Liver (tissue), 9 donors: Measurements from ENCODE around the gene C3orf20. TPM values are rescaled to one million over a fixed set of nuclear protein-coding genes. Genes with fewer than 3 reads are reported as not detected.

Source experiments
- DNase-seq: peaks from one replicate; pipeline ENCODE4 v3.0.0-alpha.2; 2017; ENCODE audit warnings: low spot score
- H3K27ac ChIP-seq, 2 donors: one replicate each; pipeline ENCODE4 v1.7.0; 2013; ENCODE audit warnings: inconsistent platforms in 2 of 2, low read length in 2 of 2, control low read depth in 1 of 2, low read depth in 1 of 2, mild to moderate bottlenecking in 1 of 2
- H3K27me3 ChIP-seq, 4 donors: one replicate each; pipeline versions ENCODE4 v1.6.1 to v1.7.0; 2013; ENCODE audit warnings: low read length in 3 of 4, inconsistent platforms in 1 of 4, mild to moderate bottlenecking in 1 of 4, moderate library complexity in 1 of 4; ENCODE audit not compliant: control insufficient read depth in 4 of 4, insufficient read depth in 4 of 4
- H3K36me3 ChIP-seq, 4 donors: one replicate each; pipeline versions ENCODE4 v1.6.1 to v1.7.0; 2013; ENCODE audit warnings: low read length in 3 of 4, mild to moderate bottlenecking in 3 of 4, low read depth in 1 of 4, moderate library complexity in 1 of 4; ENCODE audit not compliant: control insufficient read depth in 4 of 4, insufficient read depth in 3 of 4
- H3K4me1 ChIP-seq, 4 donors: one replicate each; pipeline versions ENCODE4 v1.6.1 to v1.7.0; 2013; ENCODE audit warnings: low read length in 3 of 4, mild to moderate bottlenecking in 3 of 4, moderate library complexity in 1 of 4; ENCODE audit not compliant: control insufficient read depth in 4 of 4, insufficient read depth in 4 of 4
- H3K4me3 ChIP-seq, 3 donors: one replicate each; pipeline versions ENCODE4 v1.6.1 to v1.7.0; 2013; ENCODE audit warnings: low read length in 3 of 3, control low read depth in 1 of 3, low read depth in 1 of 3, mild to moderate bottlenecking in 1 of 3
- H3K9ac ChIP-seq, 2 donors: one replicate each; pipeline ENCODE4 v1.7.0; 2013; ENCODE audit warnings: low read length in 2 of 2, mild to moderate bottlenecking in 2 of 2, moderate library complexity in 2 of 2, control low read depth in 1 of 2, low read depth in 1 of 2
- H3K9me3 ChIP-seq, 4 donors: one replicate each; pipeline versions ENCODE4 v1.6.1 to v1.7.0; 2013; ENCODE audit warnings: low read length in 3 of 4; ENCODE audit not compliant: control insufficient read depth in 4 of 4
- FOXA1 ChIP-seq: IDR thresholded peaks from 2 replicates; pipeline ENCODE4 v1.6.1; 2016; ENCODE audit warnings: antibody characterized with exemption
- FOXA2 ChIP-seq: IDR thresholded peaks from 2 replicates; pipeline ENCODE4 v1.6.1; 2016; ENCODE audit warnings: antibody characterized with exemption
- GABPA ChIP-seq, 2 donors: IDR thresholded peaks in 1 of 2; conservative IDR thresholded peaks in 1 of 2; 2 replicates each; pipeline ENCODE4 v1.6.1; 2016; ENCODE audit warnings: antibody characterized with exemption in 2 of 2, mild to moderate bottlenecking in 1 of 2, moderate library complexity in 1 of 2
- HNF4A ChIP-seq, 2 donors: conservative IDR thresholded peaks; 2 replicates each; pipeline ENCODE4 v1.6.1; 2016; ENCODE audit warnings: antibody characterized with exemption in 2 of 2, mild to moderate bottlenecking in 2 of 2
- HNF4G ChIP-seq: IDR thresholded peaks from 2 replicates; pipeline ENCODE4 v1.6.1; 2016; ENCODE audit warnings: antibody characterized with exemption
- JUND ChIP-seq, 2 donors: IDR thresholded peaks; 2 replicates each; pipeline ENCODE4 v1.6.1; 2016; ENCODE audit warnings: antibody characterized with exemption in 2 of 2
- NR2F2 ChIP-seq: IDR thresholded peaks from 2 replicates; pipeline ENCODE4 v1.6.1; 2016; ENCODE audit warnings: antibody characterized with exemption
- RAD21 ChIP-seq, 2 donors: IDR thresholded peaks; 2 replicates each; pipeline ENCODE4 v1.6.1; 2016; ENCODE audit warnings: antibody characterized with exemption in 2 of 2, mild to moderate bottlenecking in 2 of 2
- RXRA ChIP-seq, 2 donors: IDR thresholded peaks; 2 replicates each; pipeline ENCODE4 v1.6.1; 2017 to 2018; ENCODE audit warnings: antibody characterized with exemption in 2 of 2, mild to moderate bottlenecking in 1 of 2
- TAF1 ChIP-seq: conservative IDR thresholded peaks from 2 replicates; pipeline ENCODE4 v1.6.1; 2016; ENCODE audit warnings: antibody characterized with exemption, mild to moderate bottlenecking
- YY1 ChIP-seq: IDR thresholded peaks from 2 replicates; pipeline ENCODE4 v1.6.1; 2016; ENCODE audit warnings: antibody characterized with exemption, mild to moderate bottlenecking
- WGBS: extraction: QIAGEN DNeasy Blood & Tissue Kit; methylation state at CpG from one replicate; pipeline ENCODE4 v1.1.7; 2013; 5-methylcytosine and 5-hydroxymethylcytosine counted together
- polyA plus RNA-seq, 2 donors: library from polyadenylated mRNA; stranded (reverse) in 1 of 2; unstranded in 1 of 2; fragments of 200-250 nt in 1 of 2; fragments of >200 nt in 1 of 2; fragmentation: Nextera tagmentation in 1 of 2; extraction: Ambion mirVana in 1 of 2; gene quantifications; one replicate each; pipeline versions ENCODE4 v1.2.1 to v1.2.3, GENCODE V29; 2013 to 2015
- total RNA-seq, 2 donors: library from RNA; depleted of rRNA; stranded (reverse); fragments of >200 nt; gene quantifications; one replicate each; pipeline ENCODE4 v1.2.3, GENCODE V29; 2014
- TF ChIP-seq, protein P1 (sequence below): IDR thresholded peaks from 2 replicates; pipeline ENCODE4 v1.6.1; 2016; ENCODE audit warnings: antibody characterized with exemption
- TF ChIP-seq, protein P2 (sequence below): IDR thresholded peaks from 2 replicates; pipeline ENCODE4 v1.6.1; 2016; ENCODE audit warnings: antibody characterized with exemption, mild to moderate bottlenecking
- TF ChIP-seq, protein P3 (sequence below): IDR thresholded peaks from 2 replicates; pipeline ENCODE4 v1.6.1; 2016; ENCODE audit warnings: antibody characterized with exemption
- TF ChIP-seq, protein P4 (sequence below): fragments of 150-350 bp; IDR thresholded peaks from 2 replicates; pipeline ENCODE4 v1.5.1; 2017; ENCODE audit warnings: improper control_type of control experiment, low read depth, low read length; ENCODE audit not compliant: missing input control
- donor health status: healthy.
- donor health status: healthy.
- donor health status: healthy.
- donor health status: healthy.
- donor health status: healthy.

Gene C3orf20
- total and polyA plus RNA-seq, 4 donors = 0.05 to 0.08 TPM; not detected in 2

DNA sequence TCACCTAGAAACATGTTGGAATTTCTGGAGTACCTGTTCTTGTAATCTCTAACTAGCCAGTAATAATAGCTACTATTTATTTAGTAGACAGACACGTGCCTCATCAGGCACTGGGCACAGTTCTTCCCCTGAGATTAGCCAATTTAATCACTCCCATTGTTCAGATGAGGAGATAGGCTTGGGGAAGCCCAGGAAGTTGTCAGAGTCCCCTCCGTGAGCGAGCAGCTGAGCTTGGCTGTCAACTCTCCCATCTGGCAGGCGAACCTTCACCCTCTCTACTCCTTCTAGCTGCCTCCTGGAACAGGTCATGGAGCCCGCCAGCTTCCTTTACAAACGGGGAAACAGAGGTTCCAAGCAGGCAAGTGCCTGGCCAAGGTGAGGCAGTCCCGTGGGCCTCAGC is 112.7 kb downstream of the C3orf20 start:
- 60% methylated on average over 7 of the region's 7 CpGs for WGBS

DNA sequence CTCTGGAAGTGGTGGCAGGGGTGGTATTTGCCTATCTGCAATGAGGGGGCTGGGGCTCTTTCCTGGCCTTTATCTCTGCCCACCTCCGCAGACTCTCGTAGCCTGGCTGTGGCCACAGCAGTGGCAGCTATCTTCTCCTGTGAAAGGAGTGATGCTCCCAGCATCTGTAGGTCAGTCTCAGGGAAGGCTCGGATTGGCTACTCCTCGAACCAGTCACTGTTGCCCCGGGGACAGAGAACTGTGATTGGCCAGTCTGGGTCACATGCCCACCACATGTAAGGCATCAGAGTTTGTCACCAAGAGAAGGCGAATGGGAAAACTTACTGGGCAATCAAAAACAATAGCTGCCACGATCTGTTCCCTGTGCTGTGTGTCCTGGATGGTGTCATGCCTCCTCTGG is 113.7 kb downstream of the C3orf20 start:
- Histone ChIP-seq H3K27me3 (no peaks in the 10 kb centered on the region), H3K4me1 (peaks cover 0 to 6% (median 3%) of the 10 kb centered on the region in 4 donors), H3K36me3 (no peaks in the 10 kb centered on the region), H3K4me3 (no peak overlapping the region), H3K27ac (no peak overlapping the region), H3K9me3 (no peaks in the 10 kb centered on the region), H3K9ac (no peak overlapping the region)
- TF ChIP-seq, protein P1, sequence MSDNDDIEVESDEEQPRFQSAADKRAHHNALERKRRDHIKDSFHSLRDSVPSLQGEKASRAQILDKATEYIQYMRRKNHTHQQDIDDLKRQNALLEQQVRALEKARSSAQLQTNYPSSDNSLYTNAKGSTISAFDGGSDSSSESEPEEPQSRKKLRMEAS = no peak
- TF ChIP-seq RXRA (IDR thresholded peaks at IDR 0.05) (no peak), FOXA2 (no peak), HNF4A (conservative IDR thresholded peaks at IDR 0.05) (no peak), JUND (IDR thresholded peaks at IDR 0.05) (no peak), FOXA1 (no peak), NR2F2 (no peak), GABPA (IDR thresholded peaks at IDR 0.05 in 1 of 2, conservative IDR thresholded peaks at IDR 0.05 in 1 of 2) (no peak), YY1 (no peak), TAF1 (no peak)
- TF ChIP-seq, protein P2, sequence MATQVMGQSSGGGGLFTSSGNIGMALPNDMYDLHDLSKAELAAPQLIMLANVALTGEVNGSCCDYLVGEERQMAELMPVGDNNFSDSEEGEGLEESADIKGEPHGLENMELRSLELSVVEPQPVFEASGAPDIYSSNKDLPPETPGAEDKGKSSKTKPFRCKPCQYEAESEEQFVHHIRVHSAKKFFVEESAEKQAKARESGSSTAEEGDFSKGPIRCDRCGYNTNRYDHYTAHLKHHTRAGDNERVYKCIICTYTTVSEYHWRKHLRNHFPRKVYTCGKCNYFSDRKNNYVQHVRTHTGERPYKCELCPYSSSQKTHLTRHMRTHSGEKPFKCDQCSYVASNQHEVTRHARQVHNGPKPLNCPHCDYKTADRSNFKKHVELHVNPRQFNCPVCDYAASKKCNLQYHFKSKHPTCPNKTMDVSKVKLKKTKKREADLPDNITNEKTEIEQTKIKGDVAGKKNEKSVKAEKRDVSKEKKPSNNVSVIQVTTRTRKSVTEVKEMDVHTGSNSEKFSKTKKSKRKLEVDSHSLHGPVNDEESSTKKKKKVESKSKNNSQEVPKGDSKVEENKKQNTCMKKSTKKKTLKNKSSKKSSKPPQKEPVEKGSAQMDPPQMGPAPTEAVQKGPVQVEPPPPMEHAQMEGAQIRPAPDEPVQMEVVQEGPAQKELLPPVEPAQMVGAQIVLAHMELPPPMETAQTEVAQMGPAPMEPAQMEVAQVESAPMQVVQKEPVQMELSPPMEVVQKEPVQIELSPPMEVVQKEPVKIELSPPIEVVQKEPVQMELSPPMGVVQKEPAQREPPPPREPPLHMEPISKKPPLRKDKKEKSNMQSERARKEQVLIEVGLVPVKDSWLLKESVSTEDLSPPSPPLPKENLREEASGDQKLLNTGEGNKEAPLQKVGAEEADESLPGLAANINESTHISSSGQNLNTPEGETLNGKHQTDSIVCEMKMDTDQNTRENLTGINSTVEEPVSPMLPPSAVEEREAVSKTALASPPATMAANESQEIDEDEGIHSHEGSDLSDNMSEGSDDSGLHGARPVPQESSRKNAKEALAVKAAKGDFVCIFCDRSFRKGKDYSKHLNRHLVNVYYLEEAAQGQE = no peak
- TF ChIP-seq, protein P3, sequence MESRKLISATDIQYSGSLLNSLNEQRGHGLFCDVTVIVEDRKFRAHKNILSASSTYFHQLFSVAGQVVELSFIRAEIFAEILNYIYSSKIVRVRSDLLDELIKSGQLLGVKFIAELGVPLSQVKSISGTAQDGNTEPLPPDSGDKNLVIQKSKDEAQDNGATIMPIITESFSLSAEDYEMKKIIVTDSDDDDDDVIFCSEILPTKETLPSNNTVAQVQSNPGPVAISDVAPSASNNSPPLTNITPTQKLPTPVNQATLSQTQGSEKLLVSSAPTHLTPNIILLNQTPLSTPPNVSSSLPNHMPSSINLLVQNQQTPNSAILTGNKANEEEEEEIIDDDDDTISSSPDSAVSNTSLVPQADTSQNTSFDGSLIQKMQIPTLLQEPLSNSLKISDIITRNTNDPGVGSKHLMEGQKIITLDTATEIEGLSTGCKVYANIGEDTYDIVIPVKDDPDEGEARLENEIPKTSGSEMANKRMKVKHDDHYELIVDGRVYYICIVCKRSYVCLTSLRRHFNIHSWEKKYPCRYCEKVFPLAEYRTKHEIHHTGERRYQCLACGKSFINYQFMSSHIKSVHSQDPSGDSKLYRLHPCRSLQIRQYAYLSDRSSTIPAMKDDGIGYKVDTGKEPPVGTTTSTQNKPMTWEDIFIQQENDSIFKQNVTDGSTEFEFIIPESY = no peak
- DNase-seq = no peak
- WGBS = 93% methylated on average over 7 of the region's 7 CpGs

More for the DNA sequence above, 112.7 kb downstream of the C3orf20 start:
- H3K27ac ChIP-seq = no peak overlapping the region
- H3K36me3 ChIP-seq = no peaks in the 10 kb centered on the region
- H3K9me3 ChIP-seq = no peaks in the 10 kb centered on the region
- peaks cover 0 to 6% (median 3%) of the 10 kb centered on the region in 4 donors for H3K4me1 ChIP-seq
- TF ChIP-seq GABPA (IDR thresholded peaks at IDR 0.05 in 1 of 2, conservative IDR thresholded peaks at IDR 0.05 in 1 of 2) = no peak
- no peak for TF ChIP-seq HNF4A (conservative IDR thresholded peaks at IDR 0.05)
- no peak for TF ChIP-seq JUND (IDR thresholded peaks at IDR 0.05)
- no peak for TF ChIP-seq RAD21 (IDR thresholded peaks at IDR 0.05)
- H3K9ac ChIP-seq = no peak overlapping the region
- no peak for DNase-seq
- no peak overlapping the region for H3K4me3 ChIP-seq
- no peaks in the 10 kb centered on the region for H3K27me3 ChIP-seq

DNA sequence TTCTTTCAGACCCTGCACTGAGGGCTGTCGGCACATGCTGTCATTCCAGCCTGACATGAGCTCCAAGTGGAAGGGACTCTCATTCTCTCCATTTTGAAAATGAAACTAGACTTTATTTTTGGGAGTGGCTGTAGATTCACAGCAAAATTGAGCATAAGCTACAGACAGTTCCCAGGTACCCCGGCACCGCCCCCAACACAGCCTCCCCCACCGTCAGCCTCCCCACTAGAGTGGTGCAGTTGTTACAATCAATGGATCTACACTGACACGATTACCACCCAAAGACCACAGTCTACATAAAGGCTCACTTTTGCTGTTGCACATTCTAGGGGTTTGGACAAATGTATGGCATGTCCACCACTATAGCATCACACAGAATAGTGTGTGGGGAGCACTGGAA is 114.3 kb downstream of the C3orf20 start:
- H3K4me1 ChIP-seq = peaks cover 0 to 6% (median 3%) of the 10 kb centered on the region in 4 donors
- H3K27ac ChIP-seq = no peak overlapping the region
- no peak overlapping the region for H3K4me3 ChIP-seq
- DNase-seq = no peak
- no peaks in the 10 kb centered on the region for H3K36me3 ChIP-seq
- H3K27me3 ChIP-seq = no peaks in the 10 kb centered on the region
- WGBS = 76% methylated on average over 5 of the region's 5 CpGs
- no peak overlapping the region for H3K9ac ChIP-seq
- TF ChIP-seq FOXA1 (no peak), TAF1 (no peak), NR2F2 (no peak), HNF4G (no peak), GABPA (IDR thresholded peaks at IDR 0.05 in 1 of 2, conservative IDR thresholded peaks at IDR 0.05 in 1 of 2) (no peak)
- TF ChIP-seq, protein P3 = no peak
- TF ChIP-seq, protein P4, sequence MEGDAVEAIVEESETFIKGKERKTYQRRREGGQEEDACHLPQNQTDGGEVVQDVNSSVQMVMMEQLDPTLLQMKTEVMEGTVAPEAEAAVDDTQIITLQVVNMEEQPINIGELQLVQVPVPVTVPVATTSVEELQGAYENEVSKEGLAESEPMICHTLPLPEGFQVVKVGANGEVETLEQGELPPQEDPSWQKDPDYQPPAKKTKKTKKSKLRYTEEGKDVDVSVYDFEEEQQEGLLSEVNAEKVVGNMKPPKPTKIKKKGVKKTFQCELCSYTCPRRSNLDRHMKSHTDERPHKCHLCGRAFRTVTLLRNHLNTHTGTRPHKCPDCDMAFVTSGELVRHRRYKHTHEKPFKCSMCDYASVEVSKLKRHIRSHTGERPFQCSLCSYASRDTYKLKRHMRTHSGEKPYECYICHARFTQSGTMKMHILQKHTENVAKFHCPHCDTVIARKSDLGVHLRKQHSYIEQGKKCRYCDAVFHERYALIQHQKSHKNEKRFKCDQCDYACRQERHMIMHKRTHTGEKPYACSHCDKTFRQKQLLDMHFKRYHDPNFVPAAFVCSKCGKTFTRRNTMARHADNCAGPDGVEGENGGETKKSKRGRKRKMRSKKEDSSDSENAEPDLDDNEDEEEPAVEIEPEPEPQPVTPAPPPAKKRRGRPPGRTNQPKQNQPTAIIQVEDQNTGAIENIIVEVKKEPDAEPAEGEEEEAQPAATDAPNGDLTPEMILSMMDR = no peak
- no peaks in the 10 kb centered on the region for H3K9me3 ChIP-seq
